Endothelial cell of umbilical vein (primary cell): ENCODE results near the gene LANCL1. TPM values are rescaled to one million over a fixed set of nuclear protein-coding genes. Genes with fewer than 3 reads are reported as not detected.

Experiments
- Bru-seq: library from RNA; stranded (reverse); fragments of 400-500 nt; gene quantifications from one replicate; lab custom pipeline; 2021; lab: Mats Ljungman, UMichigan
- BruChase-seq, 2 experiments: library from RNA; stranded (reverse); fragments of 400-500 nt; gene quantifications; one replicate each; lab custom pipeline; 2021; lab: Mats Ljungman, UMichigan
- BruUV-seq: library from RNA; stranded (reverse); fragments of 400-500 nt; replicated peaks from 2 replicates; lab custom pipeline; 2021; lab: Mats Ljungman, UMichigan
- CTCF ChIA-PET: fragments of 300-600, 350-600 bp; sonication (Branson Sonifier 250); formaldehyde crosslinking; loops from one replicate; lab custom pipeline; 2021; ENCODE audit warnings: antibody characterized with exemption, inconsistent platforms; lab: Charles Lee
- POLR2A ChIA-PET: fragments of 300-600, 350-600 bp; sonication (Branson Sonifier 250); formaldehyde crosslinking; loops from one replicate; lab custom pipeline; 2021; ENCODE audit warnings: antibody characterized with exemption, inconsistent platforms; lab: Charles Lee
- DNase-seq: peaks from one replicate; pipeline ENCODE4 v3.0.0-alpha.2; 2011; ENCODE audit warnings: low read depth, low spot score
- FAIRE-seq: peaks from 2 replicates; lab custom pipeline; 2011; peaks lifted over from hg19 to GRCh38; lab: Jason Lieb, UNC
- H2AFZ ChIP-seq: 2 replicates; pipeline ENCODE4 v1.6.0; 2012; ENCODE audit warnings: low read depth, low read length, control low read depth, inconsistent platforms
- H3K27ac ChIP-seq: 2 replicates; pipeline ENCODE4 v1.5.1; 2011; ENCODE audit warnings: low read depth, mild to moderate bottlenecking, control low read depth, low read length, moderate library complexity; ENCODE audit not compliant: insufficient read depth
- H3K27me3 ChIP-seq, 2 experiments: 2 replicates each; pipeline versions ENCODE4 v1.6.0 to v1.6.1; 2011; ENCODE audit warnings: low read length in 2 of 2, mixed read lengths in 1 of 2; ENCODE audit not compliant: control insufficient read depth in 2 of 2, insufficient read depth in 2 of 2
- H3K36me3 ChIP-seq, 2 experiments: 2 replicates in 1 of 2; 3 replicates in 1 of 2; pipeline ENCODE4 v1.5.1; 2011; ENCODE audit warnings: low read length in 2 of 2, mild to moderate bottlenecking in 1 of 2, moderate library complexity in 1 of 2; ENCODE audit not compliant: control insufficient read depth in 2 of 2, insufficient read depth in 2 of 2; ENCODE audit errors: extremely low read depth in 1 of 2
- H3K4me1 ChIP-seq: 3 replicates; pipeline ENCODE4 v1.5.1; 2011; ENCODE audit warnings: mild to moderate bottlenecking, low read length; ENCODE audit not compliant: control insufficient read depth, insufficient read depth; ENCODE audit errors: extremely low read depth
- H3K4me2 ChIP-seq: 2 replicates; pipeline ENCODE4 v1.6.1; 2011; ENCODE audit warnings: low read length, control low read depth, mixed read lengths; ENCODE audit not compliant: insufficient read depth
- H3K4me3 ChIP-seq, 3 experiments: fragments of 200-600 bp in 1 of 3; sonication (generic), shearing (Covaris generic) in 1 of 3; replicated peaks in 1 of 3; 2 replicates each; pipeline ENCODE4 v1.5.1; 2011 to 2016; ENCODE audit warnings: control low read depth in 3 of 3, low read length in 3 of 3, mild to moderate bottlenecking in 2 of 3, inconsistent platforms in 1 of 3, low read depth in 1 of 3, moderate library complexity in 1 of 3; ENCODE audit not compliant: insufficient read depth in 1 of 3
- H3K79me2 ChIP-seq: 2 replicates; pipeline ENCODE4 v1.6.0; 2012; ENCODE audit warnings: low read length, inconsistent platforms; ENCODE audit not compliant: control insufficient read depth, insufficient read depth
- H3K9ac ChIP-seq: replicated peaks from 2 replicates; pipeline ENCODE3; 2011; ENCODE audit warnings: low read length, control low read depth; ENCODE audit not compliant: insufficient read depth; ENCODE audit errors: extremely low read depth
- H3K9me1 ChIP-seq: replicated peaks from 3 replicates; pipeline ENCODE4 v1.6.0; 2011; ENCODE audit warnings: mild to moderate bottlenecking, low read length; ENCODE audit not compliant: control insufficient read depth, insufficient read depth; ENCODE audit errors: extremely low read depth
- H3K9me3 ChIP-seq: replicated peaks from 2 replicates; pipeline ENCODE4 v1.5.1; 2012; ENCODE audit warnings: low read length, inconsistent platforms; ENCODE audit not compliant: control insufficient read depth, insufficient read depth
- H4K20me1 ChIP-seq: replicated peaks from 2 replicates; pipeline ENCODE3; 2011; ENCODE audit warnings: mild to moderate bottlenecking, low read length; ENCODE audit not compliant: control insufficient read depth, insufficient read depth; ENCODE audit errors: extremely low read depth
- CTCF ChIP-seq, 2 donors: IDR thresholded peaks; 1 replicate in 1 of 2; 2 replicates in 1 of 2; pipeline ENCODE4 v1.5.1; 2011; ENCODE audit warnings: low read length in 2 of 2, mild to moderate bottlenecking in 2 of 2, moderate library complexity in 2 of 2, control low read depth in 1 of 2, inconsistent platforms in 1 of 2, low read depth in 1 of 2; ENCODE audit not compliant: insufficient read depth in 1 of 2; ENCODE audit errors: extremely low read depth in 1 of 2
- GATA2 ChIP-seq: IDR thresholded peaks from 2 replicates; pipeline ENCODE4 v1.7.0; 2011; ENCODE audit warnings: low read depth, mild to moderate bottlenecking, moderate library complexity, mixed read lengths, low read length; ENCODE audit not compliant: insufficient read length, insufficient read depth
- POLR2A ChIP-seq: IDR thresholded peaks from 2 replicates; pipeline ENCODE4 v1.6.1; 2012; ENCODE audit warnings: low read depth, mild to moderate bottlenecking, control low read depth, low read length
- dilution Hi-C: fragments of 300-500 bp; cut with MboI; formaldehyde crosslinking; loops from one replicate; pipeline ENCODE4 v1.15.0; 2019; ENCODE audit warnings: low sequenced_read_pairs; ENCODE audit not compliant: extremely low pct_ligation_motif_present
- intact Hi-C: fragments of 100-400 bp; cut with micrococcal nuclease; formaldehyde crosslinking; loops from one replicate; pipeline ENCODE4 v1.10.0; 2022
- long read RNA-seq: library from polyadenylated mRNA; stranded (forward); transcript quantifications from one replicate; pipeline ENCODE4 v2.0.0, GENCODE V29; 2021
- polyA minus RNA-seq, 3 experiments: library from RNA; depleted of rRNA, polyadenylated mRNA; stranded (reverse); fragments of >200 nt; gene quantifications; 1 replicate in 1 of 3; 2 replicates in 2 of 3; pipeline ENCODE4 v1.2.3, GENCODE V29; 2011
- polyA plus RNA-seq, 4 experiments: library from polyadenylated mRNA; depleted of rRNA in 3 of 4; stranded (reverse) in 3 of 4; unstranded in 1 of 4; fragments of >200 nt; gene quantifications; 2 replicates each; pipeline versions ENCODE4 v1.2.1 to v1.2.3, GENCODE V29; 2011 to 2012; ENCODE audit warnings: missing spikeins in 1 of 4
- total RNA-seq: library from RNA; stranded (reverse); gene quantifications from 2 replicates; pipeline ENCODE4 v1.2.3, GENCODE V29; 2021

LANCL1 gene
- total RNA-seq (24.2 and 29.7 TPM in 2 replicates), polyA plus RNA-seq (19.6 and 22.9 TPM in 2 replicates), polyA minus RNA-seq (79.5 and 89.2 TPM in 2 replicates), Bru-seq, nascent RNA (percentile 65 among the genes with signal in this experiment), BruChase-seq, experiment 1, labeled RNA remaining after a 6-hour chase (percentile 73 among the genes with signal in this experiment), BruChase-seq, experiment 2, labeled RNA remaining after a 2-hour chase (percentile 63 among the genes with signal in this experiment)
- 18.5 and 20.5 TPM in 2 replicates for polyA plus RNA-seq (2011; cell fraction: cytosol; rRNA removed)
- 27.2 and 29.5 TPM in 2 replicates for polyA plus RNA-seq (2011; cell fraction: nucleus; rRNA removed)
- polyA plus RNA-seq (2012): 31.7 and 33.4 TPM in 2 replicates
- 70.3 TPM for polyA minus RNA-seq (2011; cell fraction: cytosol; rRNA and poly(A)+ RNA removed)
- polyA minus RNA-seq (2011; cell fraction: nucleus; rRNA and poly(A)+ RNA removed): 13.4 and 19.7 TPM in 2 replicates
- long read RNA-seq, full-length matches to known transcripts: 48 of 61 reads
- long read RNA-seq, partial matches to known transcripts: 8 of 61 reads
- long read RNA-seq, other reads (novel, unspliced or antisense): 5 of 61 reads

GRCh38 chr2:210476194-210477128 is at the start of gene LANCL1:
Gene LANCL1, minus strand, starts transcription at chr2:210476759. Its CDS starts 363 bp downstream, at chr2:210476396.
- no peak for TF ChIP-seq CTCF (IDR thresholded peaks at IDR 0.05; ENCODE audit: extremely low read depth in 1 of 2, insufficient read depth in 1 of 2, low read depth in 1 of 2, low read length in 2 of 2)
- TF ChIP-seq POLR2A: peak; percentile 68
- TF ChIP-seq GATA2: no peak
- Histone ChIP-seq H3K79me2 (no peaks in the 10 kb centered on the region), H4K20me1 (no peaks in the 10 kb centered on the region), H3K4me1 (peaks cover 2% of the 10 kb centered on the region), H3K9me3 (no peaks in the 10 kb centered on the region), H2AFZ (peak within 1 kb of the TSS; percentile 93), H3K27ac (peak within 1 kb of the TSS; percentile 54), H3K9ac (peak within 1 kb of the TSS; percentile 74), H3K9me1 (no peaks in the 10 kb centered on the region), H3K36me3 (no peaks in the 10 kb centered on the region), H3K27me3 (peaks cover 0 to 2% of the 10 kb centered on the region in 2 experiments), H3K4me3 (peak within 1 kb of the TSS; percentile 77 to 94 (median 80)), H3K4me2 (peak within 1 kb of the TSS; percentile 85)
- DNase-seq (peak; percentile 89), FAIRE-seq (peak; percentile 92)
- BruUV-seq: TSS peak; percentile 59
- intact Hi-C loops (loop anchor here (2.0 to 10.0 kb wide), 2 partner anchors 32 to 472 kb away; partner anchors contain the start of gene RPE), dilution Hi-C loops (no loop called here)
- POLR2A ChIA-PET: no interaction called here
- CTCF ChIA-PET: interaction anchor here (1.0 to 1.3 kb wide), 4 partner anchors 14 to 31 kb away, joined by 3 to 7 read pairs (median 4); no protein-coding TSS in a partner anchor
